ENCODE data around the gene CDH3. TPM values are rescaled to one million over a fixed set of nuclear protein-coding genes. Genes with fewer than 3 reads are reported as not detected.
A peak's percentile ranks its signal among the peaks of the same experiment; 100 is the strongest.
"Not testable (repeated sequence)": the region's sequence is repeated elsewhere in the genome, so short reads cannot be mapped to it uniquely, and the experiment has no call there.

CDH3 gene
- total RNA-seq, 1 experiment from 2014 or later, result not detected

GRCh38 chr16:68698091-68698490 lies 53.0 kb downstream of the CDH3 start:
- DNase-seq (ENCODE audit: extremely low read depth, low read depth), result no peak

- DNase-seq (ENCODE audit: extremely low read depth, low read depth), result no peak
Measured at GRCh38 chr16:68700120-68700519, 55.0 kb downstream of the CDH3 start.

GRCh38 chr16:68700831-68701230 lies 55.7 kb downstream of the CDH3 start:
- no peak for DNase-seq (ENCODE audit: extremely low read depth, low read depth)

GRCh38 chr16:68704232-68704867 lies 59.2 kb downstream of the CDH3 start:
- DNase-seq (ENCODE audit: extremely low read depth, low read depth), result peak; percentile 80

GRCh38 chr16:68707340-68708152 lies 62.4 kb downstream of the CDH3 start:
- no peak for DNase-seq (ENCODE audit: extremely low read depth, low read depth)

- no peak for DNase-seq (ENCODE audit: extremely low read depth, low read depth)
Measured at GRCh38 chr16:68710211-68710610, 65.1 kb downstream of the CDH3 start.

- no peak for DNase-seq (ENCODE audit: extremely low read depth, low read depth)
Measured at GRCh38 chr16:68711421-68712139, 66.5 kb downstream of the CDH3 start.

GRCh38 chr16:68713361-68713760 lies 68.3 kb downstream of the CDH3 start:
- DNase-seq (ENCODE audit: extremely low read depth, low read depth), result no peak

GRCh38 chr16:68715471-68715870 lies 70.4 kb downstream of the CDH3 start:
- DNase-seq (ENCODE audit: extremely low read depth, low read depth), result no peak

- not testable (repeated sequence) for DNase-seq (ENCODE audit: extremely low read depth, low read depth)
Measured at GRCh38 chr16:68716516-68716915, 71.4 kb downstream of the CDH3 start.

- no peak for DNase-seq (ENCODE audit: extremely low read depth, low read depth)
Measured at GRCh38 chr16:68717684-68718083, 72.6 kb downstream of the CDH3 start.

- DNase-seq (ENCODE audit: extremely low read depth, low read depth), result no peak
Measured at GRCh38 chr16:68718590-68718989, 73.5 kb downstream of the CDH3 start.

GRCh38 chr16:68719993-68720489 lies 74.9 kb downstream of the CDH3 start:
- no peak for DNase-seq (ENCODE audit: extremely low read depth, low read depth)

- DNase-seq (ENCODE audit: extremely low read depth, low read depth), result no peak
Measured at GRCh38 chr16:68722119-68723024, 77.3 kb downstream of the CDH3 start.

- no peak for DNase-seq (ENCODE audit: extremely low read depth, low read depth)
Measured at GRCh38 chr16:68724797-68725196, 79.7 kb downstream of the CDH3 start.

- DNase-seq (ENCODE audit: extremely low read depth, low read depth), result no peak
Measured at GRCh38 chr16:68728523-68728922, 83.4 kb downstream of the CDH3 start.

- DNase-seq (ENCODE audit: extremely low read depth, low read depth), result no peak
Measured at GRCh38 chr16:68731637-68732036, 86.5 kb downstream of the CDH3 start.

GRCh38 chr16:68732042-68732680 lies 87.1 kb downstream of the CDH3 start:
- DNase-seq (ENCODE audit: extremely low read depth, low read depth), result no peak

- DNase-seq (ENCODE audit: extremely low read depth, low read depth), result no peak
Measured at GRCh38 chr16:68732741-68733399, 87.8 kb downstream of the CDH3 start.

Measured in NCI-H460 (cell line).